HG02588 (cell line): ENCODE results near the gene ETS2.

Source experiments
- ATAC-seq: cut with Tn5 transposase; IDR thresholded peaks from one replicate; pipeline ENCODE4 v1.9.1; 2021; ENCODE audit warnings: mild to moderate bottlenecking, moderate library complexity; ENCODE audit not compliant: unreplicated experiment

ETS2 gene

GRCh38 chr21:38805328-38806152, at the start of gene ETS2:
Gene ETS2 (plus strand): TSS chr21:38805929. CDS start chr21:38810035, 4,106 bp downstream.
- ATAC-seq: peak; percentile 54

- no peak for ATAC-seq
Observed at GRCh38 chr21:38756746-38757145, 49.0 kb upstream of the ETS2 start.

GRCh38 chr21:38758501-38759214, 47.1 kb upstream of the ETS2 start:
- no peak for ATAC-seq

DNA sequence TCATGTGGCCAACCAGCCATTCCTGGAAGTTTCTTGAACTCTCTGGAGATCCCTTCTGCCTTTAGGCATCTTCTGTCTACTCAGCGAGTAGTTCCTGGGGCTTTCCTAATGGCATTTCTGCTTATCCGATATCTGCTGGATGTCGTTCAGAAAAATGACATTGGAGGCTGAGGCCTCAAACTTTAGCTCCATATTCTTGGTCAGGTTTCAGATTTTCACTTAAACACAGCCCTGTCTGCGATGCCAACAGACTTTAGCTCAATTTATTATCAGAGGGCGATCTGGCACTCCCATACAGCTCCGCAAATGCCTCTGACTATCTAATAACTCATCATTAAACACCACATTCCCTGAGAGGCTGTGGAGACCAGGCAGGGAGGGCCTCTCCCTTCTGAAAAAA, 46.3 kb upstream of the ETS2 start:
- ATAC-seq: no peak

DNA sequence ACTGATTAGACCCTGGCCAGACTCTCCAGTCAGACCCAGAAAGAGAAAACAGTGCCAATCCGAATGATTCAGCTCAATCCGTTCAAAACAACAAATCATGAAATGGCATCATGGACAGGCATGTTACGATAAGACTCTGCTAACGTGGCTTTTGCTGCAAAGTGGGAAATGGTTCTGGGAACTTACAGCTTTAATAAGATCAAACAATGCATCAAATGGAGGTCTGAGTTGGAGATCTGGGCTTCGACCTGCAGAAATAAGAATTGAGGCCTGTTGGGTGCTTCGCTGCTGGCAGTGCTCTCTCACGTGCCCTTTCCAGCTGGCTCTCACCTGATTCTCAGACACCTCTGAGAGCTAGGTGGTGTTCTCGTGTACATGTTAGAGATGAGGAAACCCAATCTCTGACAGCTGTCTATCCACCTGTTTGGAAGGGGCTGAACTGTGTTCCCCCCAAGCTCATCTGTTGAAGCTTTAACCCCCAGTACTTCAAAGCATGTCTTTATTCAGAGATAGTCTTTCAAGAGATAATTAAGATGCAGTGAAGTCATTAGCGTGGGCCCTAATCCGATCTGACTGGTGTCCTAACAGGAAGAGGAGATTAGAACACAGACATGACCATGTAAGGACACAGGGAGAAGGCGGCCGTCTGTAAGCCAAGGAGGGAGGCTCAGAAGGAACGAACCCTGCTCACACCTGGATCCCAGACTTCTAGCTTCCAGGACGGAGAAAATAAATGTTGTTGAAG, 45.5 kb upstream of the ETS2 start:
- ATAC-seq: no peak

DNA sequence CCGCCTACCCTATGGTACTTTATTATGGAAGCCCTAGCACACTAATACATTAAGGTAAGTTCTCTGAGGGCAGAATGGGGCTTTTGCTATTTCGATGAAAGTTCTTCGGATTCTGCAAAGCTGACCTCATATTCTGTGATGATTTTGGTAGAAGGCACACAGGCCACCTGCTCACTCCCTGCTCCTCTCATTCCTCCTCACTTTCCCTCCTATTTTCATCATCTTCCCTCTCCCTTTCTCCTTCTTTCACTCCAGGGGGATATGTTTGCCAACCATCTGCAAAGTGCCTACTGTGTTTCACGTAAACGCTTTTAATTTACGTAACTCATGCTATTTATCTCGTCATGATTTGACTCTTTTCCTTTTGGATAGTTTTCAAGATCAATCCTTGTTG, 45.0 kb upstream of the ETS2 start:
- no peak for ATAC-seq

GRCh38 chr21:38761531-38761930, 44.2 kb upstream of the ETS2 start:
- ATAC-seq: no peak

DNA sequence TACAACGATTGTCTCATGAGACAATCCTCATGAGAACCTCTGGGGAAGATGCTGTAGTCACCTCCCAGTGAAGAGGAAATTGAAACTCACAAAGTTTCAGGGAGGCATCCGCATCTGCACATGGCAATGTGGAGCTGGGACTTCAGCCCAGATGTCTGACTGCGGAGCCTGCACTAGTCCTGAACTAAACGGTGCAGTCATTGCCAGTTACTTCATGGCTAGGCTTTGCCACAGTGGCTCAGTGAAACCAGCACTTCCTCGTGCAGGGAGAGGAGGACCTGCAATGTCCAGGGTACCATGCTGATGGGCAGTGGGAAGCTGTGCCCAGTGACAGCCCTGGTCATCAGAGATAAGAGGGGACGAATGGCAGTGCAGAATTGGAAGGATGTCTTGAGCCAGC, 40.7 kb upstream of the ETS2 start:
- no peak for ATAC-seq

GRCh38 chr21:38766987-38767722, 38.6 kb upstream of the ETS2 start:
- peak; percentile 98 for ATAC-seq

GRCh38 chr21:38768471-38769063, 37.2 kb upstream of the ETS2 start:
- no peak for ATAC-seq

DNA sequence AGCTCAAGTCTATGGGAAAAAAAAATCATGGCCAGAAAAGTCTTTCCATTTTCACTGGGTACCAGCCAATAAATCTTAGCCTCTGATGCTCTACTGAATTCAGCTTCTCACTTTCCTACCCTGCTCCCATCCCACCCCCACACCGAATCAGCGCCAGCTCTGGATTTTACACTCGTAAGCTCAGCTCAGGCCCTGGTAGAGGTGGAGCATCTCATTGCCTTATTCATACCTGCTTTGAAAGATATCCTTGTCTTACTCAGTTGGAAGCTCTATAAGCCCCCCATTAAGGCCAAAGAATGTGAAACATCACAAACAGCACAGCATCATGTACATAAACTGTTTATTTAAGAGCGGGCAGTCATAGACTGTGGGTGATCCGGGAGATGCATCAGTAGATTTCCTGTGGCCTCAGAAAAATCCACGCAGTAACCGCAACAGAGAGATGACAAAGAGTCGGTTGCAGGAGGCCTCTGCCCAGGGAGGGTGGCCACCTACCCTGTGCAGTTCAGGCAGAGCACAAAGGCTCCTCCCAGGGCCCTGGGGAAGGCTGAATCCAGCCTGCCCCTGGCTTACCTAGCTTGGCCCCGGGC, 36.4 kb upstream of the ETS2 start:
- no peak for ATAC-seq

- no peak for ATAC-seq
Observed at GRCh38 chr21:38770660-38771059, 35.1 kb upstream of the ETS2 start.

- no peak for ATAC-seq
Observed at GRCh38 chr21:38771536-38771935, 34.2 kb upstream of the ETS2 start.

GRCh38 chr21:38772646-38773045, 33.1 kb upstream of the ETS2 start:
- no peak for ATAC-seq

DNA sequence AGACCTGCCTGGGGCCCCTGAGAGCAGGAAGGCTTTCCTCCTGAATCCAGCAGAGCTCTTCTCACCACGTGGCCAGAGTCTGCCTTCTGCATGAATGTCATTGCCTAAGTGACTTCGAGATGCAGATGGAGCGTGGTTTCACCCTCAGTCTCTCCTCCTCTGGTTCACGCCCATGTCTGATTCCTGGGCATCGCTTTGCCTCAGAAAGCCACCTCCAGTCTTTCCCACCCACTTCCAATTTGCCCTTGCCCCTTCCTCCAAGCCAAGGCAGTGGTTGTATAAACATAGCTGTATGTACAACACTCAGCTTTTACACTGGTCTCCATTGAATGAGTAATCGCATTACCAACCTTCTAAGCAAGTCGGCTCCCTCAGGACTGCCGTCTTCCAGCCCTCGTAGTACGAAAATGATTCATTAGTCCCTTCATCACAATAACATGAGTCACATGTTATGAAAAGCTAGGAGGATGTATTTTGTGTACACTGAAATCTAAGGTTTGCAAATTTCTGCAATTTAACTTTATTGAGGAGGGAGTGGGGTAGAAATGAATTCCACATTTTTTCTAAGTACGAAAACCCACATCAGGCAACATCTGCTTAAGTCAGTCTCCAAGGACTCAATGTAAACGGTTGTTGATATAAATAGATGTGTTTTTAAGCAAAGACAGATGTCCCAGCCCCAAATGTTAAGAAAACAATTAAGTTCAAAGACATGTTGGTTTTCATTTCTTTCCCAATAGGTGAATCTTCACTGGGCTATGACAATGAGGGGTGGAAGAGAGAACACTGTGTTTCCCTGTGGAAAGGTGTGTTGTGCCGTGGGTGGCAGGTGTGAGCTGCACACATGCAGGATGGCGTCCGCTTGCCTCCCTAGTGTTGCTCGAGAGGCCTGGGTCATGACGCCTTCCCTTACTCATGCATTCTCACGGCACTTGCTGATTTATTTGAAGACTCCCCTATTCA, 32.3 kb upstream of the ETS2 start:
- no peak for ATAC-seq

DNA sequence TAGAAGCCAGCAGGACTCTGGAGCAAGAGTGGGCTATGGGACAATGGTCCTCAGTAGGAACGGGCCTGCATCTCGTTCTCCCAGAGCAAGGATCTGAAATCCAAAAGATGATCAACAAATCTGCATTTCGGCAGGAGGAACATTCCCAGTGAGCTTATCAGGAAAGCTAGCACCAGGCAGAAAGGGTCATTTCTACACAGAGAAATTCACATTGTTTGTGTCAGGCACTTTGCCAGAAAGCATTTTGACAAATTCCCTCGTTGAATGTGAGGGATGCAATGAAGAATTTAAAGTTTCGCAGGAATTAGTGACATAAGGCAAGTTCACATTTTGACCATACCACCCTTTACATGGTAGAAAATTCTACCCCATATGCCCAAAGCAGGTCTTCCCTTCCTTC, 31.6 kb upstream of the ETS2 start:
- no peak for ATAC-seq

DNA sequence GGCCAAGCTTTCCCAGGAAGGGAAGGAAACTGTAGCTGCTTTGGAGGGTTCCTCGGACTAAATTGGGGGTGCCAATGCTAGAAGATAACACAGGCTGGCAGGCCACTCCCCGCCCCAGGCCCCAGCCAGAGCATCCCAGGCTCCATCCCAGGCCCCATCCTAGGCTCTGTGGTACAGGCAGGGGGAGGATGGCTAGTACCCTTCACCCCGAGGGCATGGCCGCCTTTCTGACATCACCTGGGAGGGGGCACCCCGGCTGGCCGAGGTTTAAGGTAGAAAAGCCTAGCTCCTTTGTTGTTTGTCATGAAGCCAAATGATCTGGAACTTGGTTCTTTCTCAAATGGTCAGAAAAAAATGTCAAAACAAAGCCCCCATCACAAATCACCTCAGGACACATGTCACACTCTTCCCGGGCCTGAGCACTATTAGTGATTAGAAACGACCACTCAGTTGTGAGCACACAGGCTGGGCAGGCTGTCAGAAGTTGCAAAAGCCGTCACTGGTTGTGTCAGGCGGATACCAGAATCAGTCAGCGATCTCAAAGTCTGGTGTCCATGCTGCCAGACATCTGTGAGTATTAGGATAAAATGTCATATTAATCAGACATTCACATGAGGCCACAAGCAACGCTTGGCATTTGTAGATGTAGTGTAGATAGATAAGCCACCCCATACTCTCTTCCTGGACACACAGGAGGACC, 31.0 kb upstream of the ETS2 start:
- ATAC-seq: no peak

DNA sequence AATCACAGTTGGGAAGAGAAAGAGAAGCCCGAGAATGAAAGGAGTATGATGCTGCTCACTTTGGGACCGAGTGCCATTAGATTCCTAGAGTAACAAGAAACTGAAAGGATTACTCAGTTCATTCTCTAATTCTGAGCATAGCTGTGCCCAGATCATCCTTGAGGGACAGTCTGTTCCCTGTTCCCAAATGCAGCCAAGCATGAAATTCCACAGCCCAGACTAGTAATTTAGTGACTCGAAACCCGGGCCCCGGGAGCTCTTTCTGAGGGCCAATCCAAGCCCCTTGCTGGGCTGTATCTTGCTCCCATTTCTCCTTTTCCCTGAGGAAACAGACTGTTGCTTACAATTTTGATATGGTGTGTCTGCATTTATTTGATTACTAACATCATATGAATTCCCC, 30.0 kb upstream of the ETS2 start:
- ATAC-seq: no peak
